ENCODE measurements around the gene ZNF599.

- TF ChIP-seq TAF1 (IDR thresholded peaks at IDR 0.05; ENCODE audit: borderline replicate concordance, insufficient read depth, low read length) (no peak), POLR2AphosphoS5 (IDR thresholded peaks at IDR 0.05; ENCODE audit: low read depth, low read length) (no peak), REST (IDR thresholded peaks at IDR 0.05; ENCODE audit: insufficient read depth in 1 of 2, low read depth in 2 of 2, low read length in 2 of 2) (no peak)
Observed at GRCh38 chr19:34725400-34725799, 47.6 kb downstream of the ZNF599 start.
